Brain microvascular endothelial cell (primary cell): ENCODE data around the gene ARHGAP6.

Experiments
- DNase-seq: peaks from one replicate; pipeline ENCODE4 v3.0.0-alpha.2; 2020
- H3K27ac ChIP-seq: fragments of 250-450 bp; sonication (Bioruptor Pico); 2 replicates; pipeline ENCODE4 v1.5.1; 2020; ENCODE audit warnings: mild to moderate bottlenecking, moderate library complexity
- H3K27me3 ChIP-seq: fragments of 250-450 bp; sonication (Bioruptor Pico); replicated peaks from 2 replicates; pipeline ENCODE4 v1.5.1; 2020; ENCODE audit warnings: mild to moderate bottlenecking
- H3K36me3 ChIP-seq: fragments of 250-450 bp; sonication (Bioruptor Pico); replicated peaks from 2 replicates; pipeline ENCODE4 v1.5.1; 2020; ENCODE audit warnings: mild to moderate bottlenecking
- H3K4me3 ChIP-seq: 2 replicates; pipeline ENCODE4 v1.5.1; 2011; ENCODE audit warnings: low read depth, mild to moderate bottlenecking, control low read depth, low read length, moderate library complexity
- CTCF ChIP-seq: IDR thresholded peaks from 2 replicates; pipeline ENCODE4 v1.5.1; 2011; ENCODE audit warnings: low read depth, mild to moderate bottlenecking, moderate library complexity, low read length, control low read depth, inconsistent platforms; ENCODE audit errors: missing control alignments
- in situ Hi-C: cut with HindIII; loops from 2 replicates; pipeline ENCODE4 v1.10.0; 2017; ENCODE audit warnings: low sequenced_read_pairs, low pct_ligation_motif_present

ARHGAP6 gene

DNA sequence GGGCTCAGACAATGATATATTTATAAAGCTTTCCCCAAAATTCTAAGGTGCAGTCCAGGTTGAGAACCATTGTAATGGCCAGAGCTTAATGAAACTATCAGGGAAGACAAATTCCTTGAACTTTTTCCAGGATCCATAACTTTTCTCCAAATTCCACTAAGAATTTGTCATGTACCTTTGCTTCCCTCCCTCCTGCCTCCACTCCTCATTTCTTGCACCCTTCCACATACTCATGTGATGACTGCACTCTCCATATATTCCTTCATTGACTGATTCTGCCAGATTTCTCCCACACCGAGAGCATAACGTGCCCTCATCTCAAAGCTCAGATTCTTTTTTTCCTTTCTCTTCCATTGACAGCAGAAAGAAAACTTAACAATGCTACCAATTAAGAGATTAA is 393.4 kb downstream of the ARHGAP6 start:
- no peak overlapping the region for H3K4me3 ChIP-seq
- H3K27ac ChIP-seq = no peak overlapping the region
- H3K36me3 ChIP-seq = no peaks in the 10 kb centered on the region
- in situ Hi-C loops = no loop called here
- H3K27me3 ChIP-seq = no peaks in the 10 kb centered on the region
- DNase-seq = no peak
- no peak for TF ChIP-seq CTCF

DNA sequence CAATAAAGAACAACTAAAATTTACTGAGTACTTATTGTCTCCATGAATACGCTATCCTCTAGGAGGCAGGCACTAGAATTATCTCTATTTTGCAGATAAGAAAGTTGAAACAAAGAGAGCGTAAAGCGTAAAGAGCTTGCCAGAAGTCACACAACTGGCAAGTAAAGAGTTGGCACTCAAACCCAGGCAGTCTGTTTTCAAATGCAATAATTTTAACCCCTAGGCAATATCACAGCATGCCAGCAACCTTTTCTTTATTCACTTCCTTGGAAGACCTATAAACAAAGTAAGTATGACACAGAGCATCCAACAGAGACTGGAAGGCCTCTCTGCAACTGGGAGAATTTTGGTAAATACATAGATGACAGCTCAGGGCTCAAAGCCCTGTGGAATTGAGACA is 395.7 kb downstream of the ARHGAP6 start:
- H3K4me3 ChIP-seq = no peak overlapping the region
- in situ Hi-C loops = no loop called here
- no peaks in the 10 kb centered on the region for H3K36me3 ChIP-seq
- no peaks in the 10 kb centered on the region for H3K27me3 ChIP-seq
- TF ChIP-seq CTCF = no peak
- no peak for DNase-seq
- no peak overlapping the region for H3K27ac ChIP-seq

- DNase-seq = no peak
- no peak for TF ChIP-seq CTCF
These were observed 396.7 kb downstream of the ARHGAP6 start for GRCh38 chrX:11269006-11269405.

GRCh38 chrX:11267425-11267824 is 398.3 kb downstream of the ARHGAP6 start:
- no peak for DNase-seq
- in situ Hi-C loops = no loop called here
- H3K27ac ChIP-seq = no peak overlapping the region

More at GRCh38 chrX:11269006-11269405, 396.7 kb downstream of the ARHGAP6 start:
- H3K27me3 ChIP-seq = no peaks in the 10 kb centered on the region
- H3K27ac ChIP-seq = no peak overlapping the region
- no peaks in the 10 kb centered on the region for H3K36me3 ChIP-seq
- H3K4me3 ChIP-seq = no peak overlapping the region
- in situ Hi-C loops = no loop called here

DNA sequence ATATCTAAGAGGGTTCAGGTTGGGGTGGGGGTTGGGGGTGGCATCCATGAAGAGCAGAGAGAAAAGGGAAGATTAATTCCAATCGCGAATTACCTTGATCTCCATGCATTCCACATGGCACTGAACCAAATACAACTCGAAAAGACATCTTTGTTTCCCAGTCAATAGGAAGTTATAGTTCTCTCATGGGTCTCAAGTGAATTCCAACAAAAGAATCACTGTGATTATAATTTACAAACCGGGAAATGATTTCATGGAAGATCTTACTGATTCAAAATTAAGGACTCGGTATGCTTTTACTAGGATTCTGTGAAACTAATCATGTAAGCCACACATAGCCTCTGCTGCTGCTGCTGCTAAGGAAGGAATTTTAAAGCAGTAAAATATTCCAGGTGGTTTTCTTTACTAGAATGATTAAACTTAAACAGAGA is 399.1 kb downstream of the ARHGAP6 start:
- H3K27ac ChIP-seq = no peak overlapping the region
- H3K4me3 ChIP-seq = no peak overlapping the region
- no peak for TF ChIP-seq CTCF
- no peaks in the 10 kb centered on the region for H3K36me3 ChIP-seq
- H3K27me3 ChIP-seq = no peaks in the 10 kb centered on the region
- in situ Hi-C loops = no loop called here
- no peak for DNase-seq

More at GRCh38 chrX:11267425-11267824, 398.3 kb downstream of the ARHGAP6 start:
- Histone ChIP-seq H3K27me3 (no peaks in the 10 kb centered on the region), H3K36me3 (no peaks in the 10 kb centered on the region), H3K4me3 (no peak overlapping the region)
- no peak for TF ChIP-seq CTCF

- TF ChIP-seq CTCF = no peak
- in situ Hi-C loops = no loop called here
- no peak for DNase-seq
- Histone ChIP-seq H3K36me3 (no peaks in the 10 kb centered on the region), H3K4me3 (no peak overlapping the region), H3K27ac (no peak overlapping the region), H3K27me3 (no peaks in the 10 kb centered on the region)
These were observed 400.4 kb downstream of the ARHGAP6 start for GRCh38 chrX:11265352-11265751.
